ENCODE measurements around the gene ERAL1.

DNA sequence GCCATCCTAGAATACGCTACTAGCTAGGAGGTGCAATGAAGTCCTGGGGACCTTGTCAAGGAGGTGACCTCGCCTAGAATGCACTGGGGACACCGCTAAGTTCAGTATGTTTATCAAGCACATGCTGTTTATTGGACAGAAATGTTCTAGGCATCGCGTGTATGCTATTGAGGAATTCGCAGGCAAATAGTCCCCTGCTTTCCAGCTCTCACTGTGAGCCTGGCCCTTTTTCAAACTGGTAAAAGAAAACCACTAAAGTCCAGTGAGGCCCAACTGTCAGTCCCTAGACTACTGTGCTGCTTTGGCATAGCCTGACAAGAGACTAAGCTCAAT lies 11.0 kb upstream of the ERAL1 start:
- TF ChIP-seq, protein P1, sequence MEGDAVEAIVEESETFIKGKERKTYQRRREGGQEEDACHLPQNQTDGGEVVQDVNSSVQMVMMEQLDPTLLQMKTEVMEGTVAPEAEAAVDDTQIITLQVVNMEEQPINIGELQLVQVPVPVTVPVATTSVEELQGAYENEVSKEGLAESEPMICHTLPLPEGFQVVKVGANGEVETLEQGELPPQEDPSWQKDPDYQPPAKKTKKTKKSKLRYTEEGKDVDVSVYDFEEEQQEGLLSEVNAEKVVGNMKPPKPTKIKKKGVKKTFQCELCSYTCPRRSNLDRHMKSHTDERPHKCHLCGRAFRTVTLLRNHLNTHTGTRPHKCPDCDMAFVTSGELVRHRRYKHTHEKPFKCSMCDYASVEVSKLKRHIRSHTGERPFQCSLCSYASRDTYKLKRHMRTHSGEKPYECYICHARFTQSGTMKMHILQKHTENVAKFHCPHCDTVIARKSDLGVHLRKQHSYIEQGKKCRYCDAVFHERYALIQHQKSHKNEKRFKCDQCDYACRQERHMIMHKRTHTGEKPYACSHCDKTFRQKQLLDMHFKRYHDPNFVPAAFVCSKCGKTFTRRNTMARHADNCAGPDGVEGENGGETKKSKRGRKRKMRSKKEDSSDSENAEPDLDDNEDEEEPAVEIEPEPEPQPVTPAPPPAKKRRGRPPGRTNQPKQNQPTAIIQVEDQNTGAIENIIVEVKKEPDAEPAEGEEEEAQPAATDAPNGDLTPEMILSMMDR (IDR thresholded peaks at IDR 0.05), result no peak
- no peak for TF ChIP-seq POLR2A (IDR thresholded peaks at IDR 0.05; ENCODE audit: low read depth)
- no peak for TF ChIP-seq POLR2AphosphoS5 (IDR thresholded peaks at IDR 0.05)

Data from esophagus muscularis mucosa (tissue), 3 donors.